Non-pigmented ciliary epithelial cell (primary cell): ENCODE results near the gene CA10.

Source experiments
- DNase-seq: peaks from one replicate; pipeline ENCODE4 v3.0.0-alpha.2; 2010; ENCODE audit warnings: low read depth

The CA10 gene

DNA sequence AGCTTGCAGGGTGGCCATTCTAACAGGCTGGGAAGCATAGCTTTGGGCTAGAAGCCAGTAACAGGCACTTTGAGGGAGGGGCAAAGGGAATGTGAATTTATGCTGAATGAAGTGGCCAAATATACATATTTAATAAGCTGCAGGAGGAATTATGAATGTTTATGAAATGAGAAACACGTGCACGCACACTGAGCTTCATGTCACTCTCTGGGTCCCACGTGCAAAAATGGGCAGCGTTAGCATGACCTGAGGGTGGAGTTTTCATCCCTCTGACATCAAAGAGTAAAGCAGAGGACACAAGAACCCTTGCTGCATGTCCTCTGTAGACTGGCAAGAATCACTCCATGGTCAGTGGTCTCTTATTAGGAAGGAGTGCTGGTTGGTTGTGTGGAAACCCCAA is 561.2 kb downstream of the CA10 start:
- no peak for DNase-seq

DNA sequence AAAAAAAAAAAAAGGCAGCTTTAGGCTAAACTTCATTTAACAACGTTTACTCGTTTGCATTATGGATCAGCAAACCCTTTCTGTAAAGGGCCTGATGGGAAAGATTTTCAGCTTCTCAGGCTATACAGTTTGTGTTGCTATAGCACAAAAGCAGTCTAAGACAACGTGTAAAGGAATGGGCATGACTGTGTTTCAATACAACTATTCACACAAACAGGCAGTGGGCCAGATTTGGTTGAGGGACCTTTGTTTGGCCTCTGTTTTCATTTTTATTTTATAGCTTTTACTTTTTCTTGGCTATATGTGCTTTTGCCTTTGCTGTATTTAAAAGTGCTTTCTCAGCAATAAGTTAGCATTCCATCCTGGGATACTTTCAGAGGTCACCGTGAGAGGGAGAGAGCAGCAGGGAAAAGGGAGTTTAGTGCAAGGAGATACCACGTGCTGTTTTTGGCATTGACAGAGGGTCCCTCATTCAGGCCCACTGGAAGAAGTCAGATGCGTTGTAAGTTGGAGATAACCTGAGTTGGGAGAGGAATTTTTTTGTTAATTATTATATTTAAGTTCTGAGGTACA is 562.6 kb downstream of the CA10 start:
- no peak for DNase-seq

DNA sequence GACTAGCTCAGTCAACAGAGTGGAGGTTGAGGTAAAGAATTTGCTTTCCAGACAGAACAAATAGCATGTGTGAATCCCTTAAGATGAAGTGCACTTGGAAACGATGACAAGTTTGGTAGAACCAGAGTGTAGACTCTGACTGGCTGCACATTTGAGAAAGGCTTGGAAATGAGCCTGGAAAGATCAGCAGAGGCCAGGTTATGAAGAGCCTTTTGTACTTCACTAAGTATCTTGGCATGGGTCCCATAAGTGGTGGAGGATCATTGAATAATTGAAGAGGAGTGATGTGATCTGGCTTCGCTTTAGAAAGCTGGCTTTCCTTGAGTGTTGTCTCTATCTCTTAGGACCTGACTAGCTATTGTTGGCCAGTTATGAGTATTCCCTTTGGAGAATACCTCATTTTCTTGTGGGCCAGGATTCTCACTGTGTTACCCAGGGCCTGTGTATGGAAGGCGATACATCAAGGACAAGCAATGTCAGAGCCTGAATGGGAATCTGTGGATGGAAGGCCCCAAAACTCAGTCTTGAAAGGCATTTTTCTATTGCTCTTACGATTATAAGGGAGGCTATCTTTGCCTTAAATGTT is 568.4 kb downstream of the CA10 start:
- no peak for DNase-seq

DNA sequence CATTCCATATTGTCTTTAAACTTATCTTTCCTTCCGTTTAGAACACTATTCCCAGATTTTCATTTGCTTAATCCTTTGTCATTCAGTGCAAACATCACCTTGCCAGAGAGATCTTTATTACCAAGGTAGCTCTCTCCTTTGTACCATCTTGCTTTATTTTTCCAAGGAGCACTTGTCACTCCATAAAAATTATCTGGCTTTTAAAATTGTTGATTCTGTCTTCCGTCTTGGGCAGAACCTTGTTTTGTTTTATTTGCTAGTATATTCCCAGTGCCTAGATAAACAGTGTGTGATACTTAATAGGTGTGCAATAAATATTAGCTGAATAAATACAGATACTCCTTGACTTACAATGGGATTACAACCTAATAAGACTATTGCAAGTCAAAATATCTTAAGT is 570.5 kb downstream of the CA10 start:
- DNase-seq, result no peak

DNA sequence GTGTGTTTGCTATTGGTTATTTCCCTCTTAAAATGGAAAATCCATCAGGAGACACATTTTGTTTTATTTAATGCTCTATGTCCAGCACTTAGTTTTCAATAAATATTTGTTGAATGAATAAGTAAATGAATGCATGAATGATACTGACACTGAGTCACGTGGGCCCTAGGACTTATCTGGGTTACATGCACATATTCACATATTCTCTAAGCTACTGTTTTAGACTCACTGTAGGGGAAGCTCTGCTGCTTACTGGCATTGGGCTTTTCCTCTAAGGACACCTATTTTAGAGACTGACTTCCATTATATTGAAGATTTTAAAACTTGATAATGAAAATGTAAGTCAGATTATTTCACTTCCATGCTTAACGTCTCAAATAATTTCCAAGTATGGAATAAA is 571.0 kb downstream of the CA10 start:
- DNase-seq, result no peak

DNA sequence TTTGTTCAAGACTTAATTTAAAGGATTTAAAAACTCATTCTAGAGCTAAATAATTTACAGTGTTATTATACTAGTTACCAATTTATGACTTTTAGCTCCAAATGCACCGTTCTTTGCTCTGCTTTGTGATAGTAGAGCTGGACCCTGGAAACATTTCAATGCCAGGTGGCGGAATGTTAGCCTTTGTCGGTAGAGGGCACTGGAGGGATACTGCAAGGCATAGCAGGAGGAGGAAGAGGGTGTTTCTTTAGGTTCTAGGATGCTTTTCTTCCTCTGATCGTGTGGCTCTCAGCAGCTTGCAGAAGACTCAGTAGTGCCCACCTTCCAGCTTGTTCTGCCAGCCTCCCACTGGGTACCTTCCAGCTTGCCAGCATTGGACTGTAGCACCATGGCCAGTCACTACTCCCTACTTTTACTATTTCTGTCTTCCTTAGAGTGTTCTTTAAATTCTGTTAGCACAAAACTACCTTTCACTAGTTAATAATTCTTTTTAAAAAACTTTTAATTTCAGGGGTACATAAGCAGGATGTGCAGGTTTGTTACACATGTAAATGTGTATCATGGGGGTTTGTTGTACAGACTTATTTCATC is 572.9 kb downstream of the CA10 start:
- no peak for DNase-seq

DNA sequence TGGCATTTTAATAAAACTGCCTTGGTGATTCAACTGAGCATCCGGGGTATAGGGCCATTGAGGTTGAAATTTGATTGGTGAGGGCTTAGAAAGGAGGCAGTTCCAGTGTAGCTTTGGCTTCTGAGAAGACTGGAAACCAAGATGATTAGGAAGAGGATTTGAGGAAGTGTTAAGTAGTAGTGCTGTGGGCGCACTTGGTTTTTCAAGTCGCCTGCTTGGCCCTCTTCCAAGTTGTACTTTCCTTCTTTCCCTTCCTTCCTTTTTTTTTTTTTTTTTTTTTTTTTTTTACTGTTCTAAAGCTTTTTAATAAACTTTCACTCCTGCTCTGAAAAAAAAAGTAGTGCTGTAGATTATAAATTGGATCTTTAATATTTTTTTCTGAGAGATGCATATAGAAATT is 577.6 kb downstream of the CA10 start:
- DNase-seq, result no peak
